Gastroesophageal sphincter (tissue), 3 donors: ENCODE measurements around the gene VPS13C.

ENCODE experiments used
- EP300 ChIP-seq: sonication (generic); formaldehyde crosslinking; IDR thresholded peaks from one replicate; pipeline ENCODE4 v1.6.1; 2017; ENCODE audit warnings: antibody characterized with exemption, mild to moderate bottlenecking
- POLR2A ChIP-seq, 2 donors: fragments of 450-650 bp; IDR thresholded peaks; one replicate each; pipeline ENCODE4 v1.6.1; 2017; ENCODE audit warnings: antibody characterized with exemption in 2 of 2, mild to moderate bottlenecking in 2 of 2, moderate library complexity in 1 of 2
- POLR2AphosphoS5 ChIP-seq: sonication (generic); formaldehyde crosslinking; IDR thresholded peaks from one replicate; pipeline ENCODE4 v1.6.1; 2017; ENCODE audit warnings: antibody characterized with exemption
- TF ChIP-seq, protein P1 (sequence below), 4 experiments: fragments of 200-600 bp in 2 of 4; fragments of 450-650 bp in 2 of 4; sonication (generic) in 1 of 4; IDR thresholded peaks; one replicate each; pipeline ENCODE4 v1.5.1; 2017 to 2019; ENCODE audit warnings: antibody characterized with exemption in 4 of 4, mild to moderate bottlenecking in 2 of 4, moderate library complexity in 2 of 4

- TF ChIP-seq, protein P1, sequence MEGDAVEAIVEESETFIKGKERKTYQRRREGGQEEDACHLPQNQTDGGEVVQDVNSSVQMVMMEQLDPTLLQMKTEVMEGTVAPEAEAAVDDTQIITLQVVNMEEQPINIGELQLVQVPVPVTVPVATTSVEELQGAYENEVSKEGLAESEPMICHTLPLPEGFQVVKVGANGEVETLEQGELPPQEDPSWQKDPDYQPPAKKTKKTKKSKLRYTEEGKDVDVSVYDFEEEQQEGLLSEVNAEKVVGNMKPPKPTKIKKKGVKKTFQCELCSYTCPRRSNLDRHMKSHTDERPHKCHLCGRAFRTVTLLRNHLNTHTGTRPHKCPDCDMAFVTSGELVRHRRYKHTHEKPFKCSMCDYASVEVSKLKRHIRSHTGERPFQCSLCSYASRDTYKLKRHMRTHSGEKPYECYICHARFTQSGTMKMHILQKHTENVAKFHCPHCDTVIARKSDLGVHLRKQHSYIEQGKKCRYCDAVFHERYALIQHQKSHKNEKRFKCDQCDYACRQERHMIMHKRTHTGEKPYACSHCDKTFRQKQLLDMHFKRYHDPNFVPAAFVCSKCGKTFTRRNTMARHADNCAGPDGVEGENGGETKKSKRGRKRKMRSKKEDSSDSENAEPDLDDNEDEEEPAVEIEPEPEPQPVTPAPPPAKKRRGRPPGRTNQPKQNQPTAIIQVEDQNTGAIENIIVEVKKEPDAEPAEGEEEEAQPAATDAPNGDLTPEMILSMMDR (IDR thresholded peaks at IDR 0.05) = no peak
- TF ChIP-seq POLR2AphosphoS5 = no peak
- no peak for TF ChIP-seq POLR2A (IDR thresholded peaks at IDR 0.05)
- TF ChIP-seq EP300 = no peak
These were observed 139.2 kb downstream of the VPS13C start for GRCh38 chr15:61921093-61921492.
